ENCODE results near the gene POC1A. TPM values are rescaled to one million over a fixed set of nuclear protein-coding genes. Genes with fewer than 3 reads are reported as not detected.

POC1A gene
- total RNA-seq, 2 donors from 2014 or later, result 2.5 to 5.3 TPM

GRCh38 chr3:52057812-52058495, 96.3 kb downstream of the POC1A start:
- TF ChIP-seq CTCF (IDR thresholded peaks at IDR 0.05) (no peak), POLR2A (IDR thresholded peaks at IDR 0.05) (no peak), POLR2AphosphoS5 (IDR thresholded peaks at IDR 0.05) (no peak)
- Histone ChIP-seq H3K27me3 (replicated peaks; ENCODE audit: insufficient read depth) (no peaks in the 10 kb centered on the region), H3K9me3 (no peaks in the 10 kb centered on the region), H3K27ac (peak overlapping the region; percentile 73 to 88), H3K4me1 (replicated peaks) (peaks cover 7% of the 10 kb centered on the region), H3K36me3 (no peaks in the 10 kb centered on the region), H3K4me3 (peak overlapping the region; percentile 14 to 18)
- 60% methylated on average over 13 of the region's 14 CpGs for WGBS
- DNase-seq (ENCODE audit: low spot score), result no peak
- intact Hi-C loops (cut with DNase I), result loop anchor here (5.0 to 10.0 kb wide), 2 partner anchors 87 to 116 kb away; partner anchors contain the start of genes PARP3 and RRP9

- H3K27me3 ChIP-seq (replicated peaks; ENCODE audit: insufficient read depth), result no peaks in the 10 kb centered on the region
- peak overlapping the region; percentile 47 to 55 for H3K4me3 ChIP-seq
- TF ChIP-seq POLR2A (IDR thresholded peaks at IDR 0.05), result peak; percentile 88
- TF ChIP-seq POLR2AphosphoS5 (IDR thresholded peaks at IDR 0.05), result peak; percentile 96
- TF ChIP-seq CTCF (IDR thresholded peaks at IDR 0.05), result peak in 1 of 4 experiments; percentile 40
- DNase-seq (ENCODE audit: low spot score), result peak; percentile 99
- H3K36me3 ChIP-seq, result no peaks in the 10 kb centered on the region
- intact Hi-C loops (cut with DNase I), result loop anchor here (5.0 to 10.0 kb wide), 2 partner anchors 88 to 115 kb away; partner anchors contain the start of genes PARP3 and RRP9
- peaks cover 7% of the 10 kb centered on the region for H3K4me1 ChIP-seq (replicated peaks)
- no peaks in the 10 kb centered on the region for H3K9me3 ChIP-seq
- under 1% methylated on average over 55 of the region's 55 CpGs for WGBS
- H3K27ac ChIP-seq, result peak overlapping the region; percentile 85 to 88
Observed at GRCh38 chr3:52056968-52057811, 97.0 kb downstream of the POC1A start.

GRCh38 chr3:52056521-52056967, 97.7 kb downstream of the POC1A start, which contains the start of gene DUSP7:
TSS of gene DUSP7 (minus strand) at chr3:52056571. CDS start at chr3:52056366, 205 bp downstream.
- intact Hi-C loops (cut with DNase I), result loop anchor here (5.0 to 10.0 kb wide), 2 partner anchors 88 to 114 kb away; partner anchors contain the start of genes PARP3 and RRP9
- Histone ChIP-seq H3K27ac (peak within 1 kb of the TSS; percentile 85 to 88), H3K4me1 (replicated peaks) (peaks cover 7% of the 10 kb centered on the region), H3K36me3 (peaks cover 0 to 2% of the 10 kb centered on the region in 2 donors), H3K9me3 (no peaks in the 10 kb centered on the region), H3K27me3 (replicated peaks; ENCODE audit: insufficient read depth) (no peaks in the 10 kb centered on the region), H3K4me3 (peak within 1 kb of the TSS; percentile 55 to 64)
- TF ChIP-seq POLR2A (IDR thresholded peaks at IDR 0.05), result no peak
- no peak for TF ChIP-seq CTCF (IDR thresholded peaks at IDR 0.05)
- no peak for TF ChIP-seq POLR2AphosphoS5 (IDR thresholded peaks at IDR 0.05)
- peak; percentile 61 for DNase-seq (ENCODE audit: low spot score)
- WGBS, result 1% methylated on average over 17 of the region's 51 CpGs

GRCh38 chr3:52055537-52056351, 98.5 kb downstream of the POC1A start:
- intact Hi-C loops (cut with DNase I), result loop anchor here (5.0 to 10.0 kb wide), 2 partner anchors 89 to 113 kb away; partner anchors contain the start of genes PARP3 and RRP9
- TF ChIP-seq CTCF (IDR thresholded peaks at IDR 0.05), result peak in 2 of 4 experiments; percentile 18 to 21
- TF ChIP-seq POLR2A (IDR thresholded peaks at IDR 0.05), result peak; percentile 4
- no peak for TF ChIP-seq POLR2AphosphoS5 (IDR thresholded peaks at IDR 0.05)
- H3K4me3 ChIP-seq, result peak overlapping the region; percentile 55 to 64
- no peaks in the 10 kb centered on the region for H3K27me3 ChIP-seq (replicated peaks; ENCODE audit: insufficient read depth)
- peaks cover 7% of the 10 kb centered on the region for H3K4me1 ChIP-seq (replicated peaks)
- under 1% methylated on average over 17 of the region's 94 CpGs for WGBS
- H3K27ac ChIP-seq, result peak overlapping the region; percentile 68 to 81
- no peaks in the 10 kb centered on the region for H3K9me3 ChIP-seq
- DNase-seq (ENCODE audit: low spot score), result no peak
- peaks cover 5% of the 10 kb centered on the region in 2 donors for H3K36me3 ChIP-seq
